HG03439 (cell line): Measurements from ENCODE around the gene FCGR1A.
"Not testable (repeated sequence)": the region's sequence is repeated elsewhere in the genome, so short reads cannot be mapped to it uniquely, and the experiment has no call there.

Source experiments
- ATAC-seq: cut with Tn5 transposase; IDR thresholded peaks from one replicate; pipeline ENCODE4 v1.9.1; 2021; ENCODE audit warnings: mild to moderate bottlenecking, moderate library complexity; ENCODE audit not compliant: unreplicated experiment

The FCGR1A gene

DNA sequence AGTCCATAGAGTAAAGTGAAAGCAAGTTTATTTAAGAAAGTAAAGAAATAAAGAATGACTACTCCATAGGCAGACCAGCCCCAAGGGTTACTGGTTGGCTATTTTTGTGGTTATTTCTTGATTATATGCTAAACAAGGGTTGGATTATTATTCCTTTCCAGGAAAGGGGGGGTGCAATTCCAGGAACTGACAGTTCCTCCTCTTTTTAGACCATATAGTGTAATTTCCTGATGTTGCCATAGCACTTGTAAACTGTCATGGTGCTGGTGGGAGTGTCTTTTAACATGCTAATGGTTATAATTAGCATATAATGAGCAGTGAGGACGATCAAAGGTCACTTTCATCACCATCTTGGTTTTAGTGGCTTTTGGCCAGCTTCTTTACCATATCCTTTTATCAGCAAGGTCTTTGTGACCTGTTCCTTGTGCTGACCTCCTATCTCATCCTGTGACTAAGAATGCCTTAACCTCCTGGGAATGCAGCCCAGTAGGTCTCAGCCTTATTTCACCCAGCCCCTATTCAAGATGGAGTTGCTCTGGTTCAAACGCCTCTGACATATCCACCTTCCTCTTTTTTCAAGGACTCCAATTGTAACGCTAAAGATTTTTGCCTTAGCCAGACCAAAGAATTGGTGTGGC is 6.9 kb upstream of the FCGR1A start:
- not testable (repeated sequence) for ATAC-seq

DNA sequence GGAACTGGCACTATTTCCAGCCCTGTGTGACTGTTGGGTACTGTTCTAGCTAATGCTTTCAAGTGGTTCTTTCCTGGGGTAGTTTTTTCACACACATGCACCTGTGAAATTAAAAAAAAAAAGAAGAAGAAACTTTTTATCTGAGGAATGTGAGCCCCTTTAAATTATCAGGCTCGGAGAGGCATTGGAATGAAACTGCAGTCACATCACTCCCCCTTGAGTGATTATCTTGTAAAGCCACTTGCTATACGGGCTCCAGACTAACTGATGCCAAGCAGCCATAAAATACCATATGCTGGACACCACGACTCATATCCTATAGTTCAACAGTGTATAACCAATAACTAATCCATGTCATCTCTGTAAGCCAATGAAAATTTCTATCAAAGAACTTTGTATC is 5.4 kb upstream of the FCGR1A start:
- ATAC-seq, result not testable (repeated sequence)

DNA sequence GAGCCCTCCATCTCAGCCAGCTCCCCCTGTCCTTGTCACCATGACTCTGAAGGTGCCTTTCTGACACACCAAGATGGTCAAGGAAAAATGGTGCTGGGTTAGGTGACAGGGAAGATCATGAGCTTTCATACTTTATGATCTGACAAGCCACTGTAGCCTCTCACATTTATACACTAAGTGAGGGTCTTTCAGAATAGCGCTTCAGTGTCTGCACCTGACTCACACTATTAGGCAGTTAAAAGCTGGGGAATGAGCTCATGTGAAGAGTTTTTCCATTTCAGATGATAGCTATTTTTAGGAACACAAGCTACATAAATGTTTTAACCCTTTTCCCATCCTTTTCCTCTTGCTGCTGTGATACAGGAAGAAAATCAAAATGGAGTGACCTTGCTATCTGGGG is 4.2 kb upstream of the FCGR1A start:
- ATAC-seq, result not testable (repeated sequence)

DNA sequence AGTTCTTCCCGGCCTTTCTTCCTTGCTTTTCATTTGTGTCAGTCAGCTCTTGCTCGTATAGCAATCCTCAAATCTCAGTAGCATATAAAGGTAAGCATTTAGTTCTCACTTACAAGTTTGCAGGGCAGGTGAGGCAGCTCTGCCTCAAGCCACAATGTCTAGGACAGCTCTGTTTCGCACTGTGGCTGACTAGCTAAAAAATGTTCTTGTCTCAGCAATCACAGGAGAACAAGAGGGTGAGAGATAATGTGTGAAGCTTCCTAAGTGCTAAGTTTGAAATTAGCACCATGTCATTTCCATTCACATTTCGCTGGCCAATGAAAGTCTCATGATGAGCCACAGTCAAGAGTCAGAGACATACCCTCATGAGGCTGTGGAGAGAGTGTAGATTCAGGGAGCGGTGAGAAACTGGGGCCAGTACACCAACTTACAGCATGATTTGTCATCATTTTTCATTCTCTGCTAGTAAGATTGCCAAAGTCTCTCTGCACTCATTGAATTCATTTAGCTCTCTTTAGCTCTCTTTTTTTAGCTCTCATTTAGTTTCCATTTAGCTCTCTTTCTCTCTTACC is 995 bp upstream of the FCGR1A start:
- not testable (repeated sequence) for ATAC-seq

DNA sequence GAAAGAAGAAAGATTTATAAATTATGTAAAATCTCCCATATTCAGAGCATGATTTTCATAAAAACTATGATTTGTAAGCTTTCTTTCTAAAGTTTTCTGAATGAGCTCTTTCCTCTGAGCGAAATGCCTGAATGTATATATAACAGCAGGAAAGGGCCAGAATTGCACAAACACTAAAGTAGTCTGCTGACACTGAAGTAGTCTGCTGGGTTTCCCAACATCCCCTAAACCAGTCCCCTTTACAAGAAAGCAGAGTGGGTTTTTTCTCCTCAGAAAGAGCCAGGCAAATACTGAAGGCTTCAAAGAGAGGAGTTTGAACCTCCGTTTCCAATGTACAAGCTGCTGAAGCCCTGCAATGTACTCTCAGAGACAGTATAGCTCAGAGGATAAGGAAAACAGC is 795 bp downstream of the FCGR1A start:
- not testable (repeated sequence) for ATAC-seq

DNA sequence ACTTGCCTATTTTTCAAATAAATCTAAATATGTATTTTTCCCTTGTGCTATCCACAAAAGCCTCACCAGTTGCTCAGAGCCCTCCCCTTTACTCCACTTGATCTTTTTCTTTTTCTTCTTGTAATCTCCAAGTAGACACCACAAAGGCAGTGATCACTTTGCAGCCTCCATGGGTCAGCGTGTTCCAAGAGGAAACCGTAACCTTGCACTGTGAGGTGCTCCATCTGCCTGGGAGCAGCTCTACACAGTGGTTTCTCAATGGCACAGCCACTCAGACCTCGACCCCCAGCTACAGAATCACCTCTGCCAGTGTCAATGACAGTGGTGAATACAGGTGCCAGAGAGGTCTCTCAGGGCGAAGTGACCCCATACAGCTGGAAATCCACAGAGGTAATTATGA is 1.4 kb downstream of the FCGR1A start:
- ATAC-seq, result not testable (repeated sequence)

DNA sequence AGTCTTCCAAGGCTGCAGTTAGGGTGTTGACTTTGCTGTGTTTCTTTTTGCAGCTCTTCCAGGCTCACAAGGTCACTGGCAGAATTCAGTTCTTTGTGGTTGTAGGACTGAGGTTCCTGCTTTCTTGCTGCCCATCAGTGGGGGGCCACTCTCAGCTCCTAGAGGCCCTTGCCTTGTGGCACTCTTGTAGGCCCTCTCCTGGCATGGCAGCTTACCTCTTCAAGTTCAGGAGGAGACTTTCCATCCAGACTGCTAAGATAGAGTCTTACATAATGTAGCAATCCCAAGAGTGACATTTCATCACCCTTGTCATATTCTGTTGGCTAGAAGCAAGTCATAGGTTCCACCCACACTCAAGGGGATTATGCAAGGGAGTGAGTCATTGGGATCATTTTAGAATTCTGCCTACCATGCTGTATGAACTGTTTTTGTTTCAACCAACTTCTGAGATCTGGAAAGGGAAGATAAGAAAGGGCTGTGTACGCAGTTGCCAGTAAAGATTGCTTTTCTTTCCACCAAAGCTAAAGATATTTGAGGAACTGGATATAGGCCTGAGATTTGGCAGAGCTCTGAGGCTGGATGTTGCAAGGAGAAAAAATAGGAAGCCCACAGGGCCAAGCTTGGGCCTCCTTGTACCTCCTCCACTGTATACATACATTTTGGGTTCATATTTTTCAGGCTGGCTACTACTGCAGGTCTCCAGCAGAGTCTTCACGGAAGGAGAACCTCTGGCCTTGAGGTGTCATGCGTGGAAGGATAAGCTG is 5.4 kb downstream of the FCGR1A start:
- not testable (repeated sequence) for ATAC-seq

DNA sequence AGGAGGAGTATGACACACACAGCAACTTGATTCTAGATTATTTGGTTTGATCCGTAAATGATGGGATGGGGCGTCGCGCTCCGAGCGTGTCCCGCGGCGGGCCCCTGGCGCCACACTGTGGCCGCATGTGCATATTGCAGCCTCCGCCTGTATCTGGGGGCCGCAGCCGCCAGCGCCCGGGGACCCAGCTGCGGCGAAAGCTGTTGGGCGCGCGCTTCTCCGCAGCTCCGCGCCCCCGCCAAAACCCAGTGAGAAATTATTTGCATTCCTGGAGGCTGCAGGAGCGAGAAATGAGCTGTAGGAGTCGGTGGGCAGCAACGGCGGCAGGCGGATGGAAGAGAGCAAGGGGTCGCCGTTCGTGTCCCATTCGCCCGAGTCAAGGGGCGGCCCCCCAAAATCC is 10.0 kb downstream of the FCGR1A start:
- peak; percentile 83 for ATAC-seq

DNA sequence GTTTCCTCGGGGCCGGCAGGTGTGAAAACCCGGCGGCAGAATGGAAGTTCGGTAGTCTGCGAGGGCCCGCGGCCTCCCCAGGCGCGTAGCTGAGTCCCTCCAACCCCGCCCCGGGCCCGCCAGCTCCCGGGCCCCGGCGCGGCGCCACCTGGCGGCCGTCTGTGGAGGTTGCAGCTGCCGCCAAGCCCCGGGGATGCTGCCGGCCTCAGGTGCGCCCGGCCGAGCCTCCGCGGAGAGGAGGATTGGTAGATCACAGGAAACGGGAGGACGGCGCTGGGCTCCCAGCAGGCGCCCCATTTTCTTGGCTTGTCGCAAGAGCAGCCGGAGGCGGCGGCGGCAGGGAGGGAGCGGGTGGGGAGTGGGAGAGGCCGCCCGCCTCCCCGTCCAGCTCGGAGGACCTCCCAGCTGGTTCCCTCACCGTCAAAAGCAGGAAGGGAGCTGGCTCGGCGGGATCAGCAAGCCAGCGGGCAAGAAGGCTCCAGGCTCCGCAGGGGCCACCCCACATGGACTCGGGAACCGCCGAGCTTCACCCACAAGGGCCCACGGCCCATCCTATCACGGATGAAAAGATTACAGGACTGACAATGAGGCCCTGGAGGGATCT is 10.5 kb downstream of the FCGR1A start:
- ATAC-seq, result peak; percentile 84

DNA sequence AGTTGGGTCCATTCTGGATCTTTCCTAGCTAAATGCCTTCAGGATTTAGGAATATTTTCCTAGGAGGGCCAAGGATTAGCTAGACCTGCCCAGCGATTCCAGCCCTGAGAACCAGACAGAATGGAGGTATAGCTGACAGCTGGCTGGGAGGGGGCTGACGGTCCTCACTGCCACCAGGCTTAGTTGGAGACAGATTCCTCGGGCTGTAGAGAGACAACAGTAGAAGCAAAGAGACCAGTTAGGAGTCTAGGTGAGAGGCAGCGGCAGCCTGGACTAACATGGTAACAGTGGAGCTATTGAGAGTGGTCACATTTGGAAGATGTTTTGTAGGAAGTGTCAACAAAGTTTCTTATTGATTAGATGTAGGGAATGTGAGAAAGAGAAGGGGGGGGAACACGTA is 11.4 kb downstream of the FCGR1A start:
- ATAC-seq, result not testable (repeated sequence)

DNA sequence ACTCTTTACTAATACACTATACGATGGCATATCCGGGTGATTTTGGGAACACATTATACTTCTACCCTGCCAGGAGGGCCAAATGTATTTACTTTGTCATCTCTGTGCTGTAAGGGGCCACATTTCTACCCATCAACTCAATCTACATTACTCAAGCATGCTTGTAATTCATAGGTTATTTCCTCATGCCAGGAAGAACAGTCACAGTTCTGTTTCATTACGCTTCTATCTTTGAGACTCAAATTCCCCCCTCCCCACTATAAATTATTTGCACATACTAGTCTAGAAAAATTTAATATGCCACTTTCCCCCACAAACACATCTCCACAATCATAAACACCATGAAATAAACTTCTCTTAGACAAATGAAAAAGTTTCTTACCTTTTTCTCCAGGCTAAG is 19.1 kb downstream of the FCGR1A start:
- ATAC-seq, result not testable (repeated sequence)

DNA sequence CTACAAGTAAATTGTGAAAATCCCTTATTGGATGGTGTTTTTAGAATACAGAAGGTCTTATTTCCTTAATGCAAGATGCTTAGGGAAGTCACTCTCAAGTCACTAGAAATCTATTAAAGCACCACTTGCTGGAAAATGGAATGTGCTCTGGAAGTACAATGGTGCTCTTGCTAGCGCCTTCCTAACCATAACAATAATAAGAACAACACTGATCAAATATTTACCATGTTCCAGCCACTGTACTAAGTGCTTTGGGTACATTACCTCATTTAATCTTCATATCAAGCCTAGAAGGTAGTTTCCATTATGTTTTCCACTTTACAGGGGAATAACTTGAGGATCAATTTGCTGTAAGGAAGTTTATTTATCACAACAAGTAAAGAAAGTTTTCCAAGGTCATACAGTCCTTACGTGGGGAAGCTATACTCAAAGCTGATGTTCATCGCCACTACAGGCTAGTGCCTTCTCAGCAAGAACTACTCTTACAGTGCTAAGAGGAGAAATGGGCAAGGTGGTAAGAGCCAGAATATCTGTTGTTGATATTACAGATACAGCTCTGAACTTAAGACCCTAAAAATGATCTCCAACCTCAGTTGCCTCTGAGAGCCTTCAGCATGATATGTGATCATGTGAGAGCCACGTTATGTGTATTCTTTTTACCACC is 22.1 kb downstream of the FCGR1A start:
- not testable (repeated sequence) for ATAC-seq

DNA sequence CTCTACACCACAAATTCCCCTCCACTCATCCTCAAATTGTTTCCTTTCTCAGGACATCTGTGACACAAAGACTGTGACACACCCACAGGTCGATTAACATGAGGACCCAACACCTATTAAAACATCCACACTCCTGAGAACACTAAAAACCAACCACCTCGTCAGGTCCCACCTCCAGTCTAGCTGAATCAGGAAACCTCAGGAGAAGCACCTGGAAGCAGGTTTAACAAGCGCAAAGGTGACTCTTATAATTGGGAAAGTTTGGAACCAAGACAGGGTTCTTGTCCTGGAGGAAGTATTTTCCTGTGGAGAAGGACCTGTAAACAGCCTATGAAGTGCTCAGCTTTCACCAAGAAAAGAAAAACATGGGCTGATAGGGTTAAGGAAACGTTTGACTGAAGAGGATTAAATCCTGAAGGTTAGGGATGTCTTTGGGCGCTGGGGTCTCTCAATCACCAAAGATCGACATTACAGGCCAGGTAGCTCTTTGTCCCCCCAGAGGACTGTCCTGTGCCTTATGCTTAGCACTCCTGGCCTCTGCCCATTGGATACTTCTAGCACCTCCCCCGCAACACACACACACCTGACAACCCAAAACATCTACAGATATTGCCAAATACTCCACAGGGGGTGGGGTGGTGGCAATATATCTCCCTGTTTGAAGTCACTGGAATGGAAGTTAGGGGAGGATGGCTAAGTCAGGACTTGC is 28.4 kb downstream of the FCGR1A start:
- not testable (repeated sequence) for ATAC-seq

DNA sequence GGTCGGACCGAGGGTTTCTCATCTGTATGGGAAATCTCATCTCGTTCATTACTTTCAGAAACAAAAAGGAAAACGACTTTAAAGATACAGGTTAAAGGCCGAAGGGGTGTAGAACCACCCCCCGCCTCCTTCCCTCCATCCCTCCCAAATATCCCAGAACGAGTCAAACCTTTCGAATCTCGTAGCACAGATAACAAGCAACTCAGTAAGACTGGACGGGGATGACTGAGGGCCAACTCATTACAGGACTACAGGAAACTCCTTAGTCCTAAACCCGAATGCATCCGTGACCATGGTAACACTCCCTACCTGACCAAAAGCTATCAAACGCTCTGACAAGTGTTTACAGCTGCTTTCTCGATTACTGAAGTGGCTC is 29.0 kb downstream of the FCGR1A start:
- peak; percentile 15 for ATAC-seq

DNA sequence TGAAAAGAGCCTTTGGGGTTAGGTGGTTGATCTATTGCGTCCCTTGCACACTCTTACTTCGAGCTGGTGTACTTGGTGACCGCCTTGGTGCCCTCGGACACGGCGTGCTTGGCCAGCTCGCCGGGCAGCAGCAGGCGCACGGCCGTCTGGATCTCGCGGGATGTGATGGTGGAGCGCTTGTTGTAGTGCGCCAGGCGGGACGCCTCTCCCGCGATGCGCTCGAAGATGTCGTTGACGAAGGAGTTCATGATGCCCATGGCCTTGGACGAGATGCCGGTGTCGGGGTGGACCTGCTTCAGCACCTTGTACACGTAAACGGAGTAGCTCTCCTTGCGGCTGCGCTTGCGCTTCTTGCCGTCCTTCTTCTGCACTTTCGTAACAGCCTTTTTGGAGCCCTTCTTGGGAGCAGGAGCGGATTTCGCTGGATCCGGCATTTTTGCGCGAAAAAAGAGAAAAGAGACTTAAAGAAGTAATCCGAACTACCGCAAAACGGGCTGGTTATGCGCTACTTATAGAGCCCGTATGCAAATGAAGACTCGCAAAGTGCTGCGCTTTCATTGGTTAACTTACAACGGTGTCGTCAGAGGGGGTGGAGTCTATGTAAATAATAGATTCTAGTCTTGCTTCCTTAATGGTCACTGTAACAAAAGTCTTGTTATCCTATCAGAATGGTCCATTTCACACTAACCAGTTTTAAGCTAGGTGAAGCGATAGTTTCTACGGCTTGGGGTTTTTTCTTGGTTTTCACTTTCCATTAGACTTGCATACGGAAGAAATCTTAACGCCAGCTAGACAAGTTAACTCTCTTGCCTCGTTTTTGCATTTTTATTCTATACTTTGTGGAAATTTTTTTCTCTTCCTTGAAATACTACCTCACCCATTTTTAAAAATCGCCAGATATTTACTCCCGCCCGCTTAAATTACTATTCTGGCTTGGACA is 29.7 kb downstream of the FCGR1A start:
- ATAC-seq, result peak; percentile 75

DNA sequence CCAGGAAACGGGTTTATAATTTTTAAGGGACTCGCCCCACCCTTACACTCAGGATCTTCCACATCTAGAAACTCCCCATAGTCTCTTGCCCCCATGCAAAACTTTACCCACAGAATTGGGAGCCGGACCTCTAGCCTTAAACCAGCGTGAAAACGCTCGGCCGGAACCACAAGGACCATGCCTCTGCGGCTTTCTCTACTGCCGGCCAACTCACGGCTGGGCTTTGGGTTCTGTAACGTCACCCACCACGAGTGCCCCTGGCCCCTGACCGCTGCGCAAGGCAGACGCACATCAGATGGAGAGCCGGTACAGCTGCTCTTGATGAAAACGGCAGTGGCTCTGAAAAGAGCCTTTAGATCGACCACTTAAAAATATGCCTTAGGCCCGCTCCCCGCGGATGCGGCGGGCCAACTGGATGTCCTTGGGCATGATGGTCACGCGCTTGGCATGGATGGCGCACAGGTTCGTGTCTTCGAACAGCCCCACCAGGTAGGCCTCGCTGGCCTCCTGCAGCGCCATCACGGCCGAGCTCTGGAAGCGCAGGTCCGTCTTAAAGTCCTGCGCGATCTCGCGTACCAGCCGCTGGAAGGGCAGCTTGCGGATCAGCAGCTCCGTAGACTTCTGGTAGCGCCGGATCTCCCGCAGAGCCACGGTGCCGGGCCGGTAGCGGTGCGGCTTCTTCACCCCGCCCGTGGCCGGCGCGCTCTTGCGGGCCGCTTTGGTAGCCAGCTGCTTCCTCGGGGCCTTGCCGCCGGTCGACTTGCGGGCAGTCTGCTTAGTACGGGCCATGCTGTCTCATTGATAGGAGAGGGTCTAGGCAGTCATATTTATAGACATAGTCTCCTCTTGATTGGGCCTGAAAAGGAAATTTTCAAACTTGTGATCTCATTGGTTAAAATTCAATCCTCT is 30.7 kb downstream of the FCGR1A start:
- peak; percentile 42 for ATAC-seq

DNA sequence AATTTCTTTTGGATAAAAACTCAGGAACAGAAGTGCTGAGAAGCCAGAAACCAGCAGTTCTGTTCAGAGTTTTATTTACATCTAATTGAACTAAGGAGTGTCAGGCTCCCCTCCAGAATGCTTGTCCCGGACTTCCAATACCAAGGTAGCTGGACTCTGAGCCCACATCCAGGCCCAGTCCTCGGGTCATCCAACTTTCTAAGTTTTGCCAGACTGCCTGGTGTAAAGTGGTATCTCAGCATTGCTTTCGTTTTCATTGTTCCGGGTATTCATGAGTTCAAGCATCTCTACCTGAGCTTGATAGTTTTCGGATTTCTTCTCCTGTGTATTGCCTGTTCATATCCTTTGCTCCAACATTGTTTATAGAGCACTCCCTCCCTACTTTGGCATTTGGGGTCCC is 37.9 kb downstream of the FCGR1A start:
- ATAC-seq, result not testable (repeated sequence)

DNA sequence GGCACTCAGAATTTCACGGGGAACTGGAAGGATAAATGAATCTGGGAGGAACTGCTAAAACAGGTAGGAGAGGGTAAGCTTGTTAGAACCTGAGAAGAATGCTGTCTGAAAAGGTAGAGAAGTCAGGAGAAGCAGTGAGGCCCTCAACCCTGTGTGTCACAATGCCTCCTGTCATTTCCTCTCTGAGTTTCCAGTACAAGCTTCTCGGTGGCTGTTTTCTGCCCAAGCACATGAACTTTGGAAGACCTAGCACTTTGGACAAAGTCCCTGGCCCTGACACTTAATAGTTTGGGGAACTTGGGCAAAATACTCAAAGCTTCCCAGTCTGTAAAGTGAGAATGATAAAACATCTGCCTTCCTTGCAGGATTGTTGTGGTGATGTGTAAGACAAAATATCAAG is 44.1 kb downstream of the FCGR1A start:
- not testable (repeated sequence) for ATAC-seq
